HPDE6-E6E7 (cell line): ENCODE data around the gene CAMTA1.
"Not testable (repeated sequence)": the region's sequence is repeated elsewhere in the genome, so short reads cannot be mapped to it uniquely, and the experiment has no call there.

Experiments used
- DNase-seq: peaks from one replicate; pipeline ENCODE4 v3.0.0; 2011; ENCODE audit warnings: missing footprints; ENCODE audit errors: extremely low spot score

The CAMTA1 gene

GRCh38 chr1:7302873-7303272, 517.6 kb downstream of the CAMTA1 start:
- DNase-seq = no peak

DNA sequence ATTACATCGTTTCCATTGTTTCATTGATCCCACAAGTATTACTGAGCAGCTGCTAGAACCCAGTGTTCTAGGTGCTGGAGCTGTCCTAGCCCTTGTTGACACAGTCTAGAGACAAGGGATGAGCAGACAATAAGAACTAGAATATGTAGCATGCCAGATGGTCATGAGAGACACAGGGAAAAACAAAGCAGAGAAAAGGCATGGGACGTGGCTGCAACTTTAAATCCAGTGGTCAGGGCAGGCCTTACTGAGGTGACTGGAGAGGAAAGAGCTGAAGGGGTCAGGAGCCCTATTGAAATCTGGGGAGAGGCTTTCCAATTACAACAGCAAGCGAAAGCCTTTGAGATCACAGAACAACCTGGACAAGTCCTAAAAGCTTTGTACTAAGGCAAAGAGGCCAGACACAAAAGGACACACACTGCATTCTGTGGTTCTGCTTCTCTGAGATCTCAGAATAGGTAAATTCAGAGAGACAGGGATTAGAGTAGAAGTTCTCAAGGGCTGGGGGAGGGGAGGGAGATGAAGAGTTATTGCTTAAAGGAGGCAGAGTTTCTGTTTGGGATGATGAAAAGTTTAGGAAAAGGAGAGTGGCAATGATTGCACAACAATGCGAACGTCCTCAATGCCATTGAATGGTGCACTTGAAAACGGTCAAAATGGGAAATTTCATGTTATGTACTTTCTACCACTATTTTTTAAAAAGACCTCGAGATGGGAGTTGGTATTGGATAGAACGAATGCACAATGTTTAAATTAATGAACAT, 518.5 kb downstream of the CAMTA1 start:
- DNase-seq = no peak

DNA sequence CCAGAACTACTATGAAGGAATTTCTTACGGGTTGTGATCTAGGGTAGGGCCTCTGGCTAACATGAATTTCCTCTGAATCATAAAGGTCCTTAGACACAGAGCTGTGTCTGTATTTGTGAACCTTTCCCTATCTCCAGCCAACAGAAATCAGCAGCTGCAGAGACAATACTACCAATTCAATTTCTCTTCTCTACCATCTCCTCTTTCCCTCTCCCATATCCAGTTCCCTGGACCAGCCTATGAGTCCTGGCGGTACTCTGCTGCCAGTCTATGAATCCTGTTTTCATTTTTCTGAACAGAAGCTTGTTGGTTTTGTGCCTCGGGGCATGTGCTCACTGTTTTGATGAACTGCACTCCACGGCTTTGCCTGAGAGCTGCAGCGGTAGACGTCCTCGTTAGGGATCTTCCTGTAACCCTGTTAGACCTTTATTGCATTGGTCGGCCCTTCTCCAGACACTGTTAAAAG, 527.9 kb downstream of the CAMTA1 start:
- no peak for DNase-seq

DNA sequence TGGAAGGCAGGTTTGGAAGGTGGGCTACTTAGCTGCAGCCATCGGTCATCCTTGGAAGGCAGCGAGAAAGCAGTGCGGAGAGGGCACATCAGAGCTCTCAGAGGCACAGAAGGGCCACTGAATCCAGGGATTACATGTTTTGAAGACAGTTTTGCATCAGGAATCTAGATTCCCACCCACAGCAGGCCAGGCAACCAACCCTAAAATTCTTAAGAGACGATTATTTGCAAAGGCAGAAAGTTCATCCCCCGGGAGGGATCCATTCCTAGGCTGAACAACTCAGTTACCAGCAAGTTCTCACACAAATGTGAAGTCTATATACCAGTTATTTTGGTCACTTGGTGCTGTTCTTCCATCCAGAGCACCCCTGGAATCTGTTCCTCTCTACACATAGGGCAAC, 528.6 kb downstream of the CAMTA1 start:
- no peak for DNase-seq

DNA sequence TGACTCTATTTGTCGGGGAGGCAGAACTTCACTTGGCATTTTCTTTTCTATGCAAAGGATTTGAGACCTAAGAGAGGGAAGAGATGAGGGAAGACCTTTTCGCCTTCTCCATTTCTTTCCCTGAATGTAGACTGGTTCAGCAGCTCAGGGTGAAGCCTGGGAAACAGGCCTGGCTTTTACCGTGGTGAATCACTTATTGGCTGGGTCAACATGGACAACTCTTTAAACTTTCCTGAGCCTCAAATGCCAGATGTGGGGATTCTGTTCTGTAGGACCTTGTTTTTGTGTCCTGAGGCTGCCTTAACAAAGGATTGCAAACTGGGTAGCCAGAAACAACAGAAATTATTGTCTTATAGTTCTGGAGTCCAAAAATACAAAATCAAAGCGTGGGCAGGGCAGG, 530.1 kb downstream of the CAMTA1 start:
- DNase-seq = no peak

DNA sequence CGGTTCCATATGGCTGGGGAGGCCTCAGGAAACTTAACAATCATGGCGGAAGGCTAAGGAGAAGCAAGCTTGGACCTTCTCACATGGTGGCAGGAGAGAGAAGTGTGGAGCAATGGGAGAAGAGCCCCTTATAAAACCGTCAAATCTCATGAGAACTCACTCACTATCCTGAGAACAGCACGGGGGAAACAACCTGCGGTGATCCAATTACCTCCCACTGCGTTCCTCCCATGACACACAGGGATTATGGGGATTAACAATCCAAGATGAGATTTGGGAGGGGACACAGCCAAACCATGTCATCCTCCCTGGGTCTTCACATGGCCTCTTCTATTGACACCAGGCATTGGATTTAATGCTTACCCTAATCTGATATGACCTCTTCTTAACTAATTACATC, 530.7 kb downstream of the CAMTA1 start:
- DNase-seq = no peak

GRCh38 chr1:7317888-7318287, 532.6 kb downstream of the CAMTA1 start:
- no peak for DNase-seq

DNA sequence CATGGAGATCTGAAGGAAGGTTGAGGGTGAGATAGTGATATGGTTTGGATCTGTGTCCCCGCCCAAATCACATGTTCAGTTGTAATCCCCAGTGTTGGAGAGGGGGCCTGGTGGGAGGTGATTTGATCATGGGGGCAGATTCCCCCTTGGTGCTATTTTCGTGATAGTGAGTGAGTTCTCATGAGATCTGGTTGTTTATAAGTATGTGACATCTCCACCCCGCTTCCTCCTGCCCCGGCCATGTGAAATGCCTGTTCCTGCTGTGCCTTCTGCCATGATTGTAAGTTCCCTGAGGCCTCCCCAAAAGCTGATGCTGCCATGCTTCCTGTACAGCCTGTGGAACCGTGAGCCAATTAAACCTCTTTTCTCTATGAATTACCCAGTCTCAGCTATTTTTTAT, 533.9 kb downstream of the CAMTA1 start:
- DNase-seq = no peak

GRCh38 chr1:7320661-7321060, 535.4 kb downstream of the CAMTA1 start:
- DNase-seq = no peak

- DNase-seq = no peak
Observed at GRCh38 chr1:7322283-7322785, 537.1 kb downstream of the CAMTA1 start.

GRCh38 chr1:7322912-7323311, 537.7 kb downstream of the CAMTA1 start:
- DNase-seq = no peak

- DNase-seq = no peak
Observed at GRCh38 chr1:7325254-7325653, 540.0 kb downstream of the CAMTA1 start.

GRCh38 chr1:7326366-7326765, 541.1 kb downstream of the CAMTA1 start:
- DNase-seq = no peak

DNA sequence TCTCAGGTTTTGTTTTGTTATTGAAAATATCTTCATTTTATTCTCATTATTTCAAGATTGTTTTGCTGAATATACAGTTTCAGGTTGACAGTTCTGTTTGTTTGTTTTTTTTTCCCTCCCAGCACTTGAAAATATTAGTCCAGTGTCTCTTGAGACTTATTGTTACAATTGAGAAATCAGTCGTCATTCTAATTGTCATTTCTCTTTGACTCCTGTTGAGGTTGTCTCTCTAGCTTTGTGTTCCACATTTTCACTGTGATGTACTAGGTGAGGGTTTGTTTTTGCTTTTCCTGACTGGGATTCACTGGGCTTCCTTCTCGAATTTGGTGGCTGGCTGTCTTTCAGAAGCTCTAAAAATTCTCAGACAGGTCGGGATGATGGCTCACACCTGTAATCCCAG, 542.6 kb downstream of the CAMTA1 start:
- no peak for DNase-seq

- DNase-seq = no peak
Observed at GRCh38 chr1:7329868-7330615, 544.8 kb downstream of the CAMTA1 start.

GRCh38 chr1:7330726-7331125, 545.5 kb downstream of the CAMTA1 start:
- DNase-seq = not testable (repeated sequence)

DNA sequence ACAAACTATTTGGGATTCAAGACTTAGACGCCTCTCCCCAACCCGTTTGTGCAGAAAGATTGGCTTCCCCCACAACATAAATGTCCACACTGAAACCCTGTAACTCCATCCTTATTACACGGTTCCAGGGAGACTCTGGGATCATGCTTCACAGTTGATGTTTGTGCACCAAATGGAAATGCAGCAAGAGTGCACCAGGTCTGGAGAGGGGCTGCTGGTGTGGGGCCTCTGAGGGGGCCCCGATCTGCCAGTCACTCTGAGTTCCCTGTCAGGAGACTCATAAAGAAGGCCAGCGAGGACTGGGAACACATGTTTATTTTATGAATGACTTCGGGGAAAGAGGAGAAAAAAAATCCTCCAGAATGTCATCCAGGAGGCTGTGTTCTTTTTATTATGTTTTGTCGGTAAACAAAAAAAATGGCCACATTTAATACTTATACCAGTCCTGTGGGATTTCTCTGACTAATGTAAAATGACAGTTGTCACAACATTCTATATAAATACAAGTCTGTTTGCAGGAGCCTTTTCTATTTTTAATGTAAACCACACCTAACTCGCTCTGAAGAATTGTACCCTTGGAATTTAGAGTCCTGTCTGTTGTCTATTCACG, 546.8 kb downstream of the CAMTA1 start:
- DNase-seq = no peak

DNA sequence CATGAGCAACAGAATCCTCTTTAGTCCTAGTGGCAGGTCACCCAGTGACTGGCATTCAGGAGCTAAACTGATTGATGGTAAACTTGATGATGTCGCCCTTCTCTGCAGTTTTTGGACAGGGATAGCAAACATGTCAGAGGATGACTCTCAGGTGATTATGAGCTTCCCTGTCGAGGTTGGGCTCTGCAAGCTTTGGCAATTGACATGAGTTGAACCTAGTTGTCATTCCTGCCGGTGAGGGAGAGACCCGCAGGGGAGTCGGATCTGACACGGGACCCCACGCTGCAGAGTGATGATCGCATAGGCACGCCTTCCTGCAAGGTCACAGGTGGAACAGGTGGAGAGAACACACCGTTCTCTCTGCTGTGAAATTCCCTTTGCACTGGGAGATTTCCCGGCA, 547.8 kb downstream of the CAMTA1 start:
- no peak for DNase-seq

- DNase-seq = no peak
Observed at GRCh38 chr1:7333620-7334019, 548.4 kb downstream of the CAMTA1 start.

DNA sequence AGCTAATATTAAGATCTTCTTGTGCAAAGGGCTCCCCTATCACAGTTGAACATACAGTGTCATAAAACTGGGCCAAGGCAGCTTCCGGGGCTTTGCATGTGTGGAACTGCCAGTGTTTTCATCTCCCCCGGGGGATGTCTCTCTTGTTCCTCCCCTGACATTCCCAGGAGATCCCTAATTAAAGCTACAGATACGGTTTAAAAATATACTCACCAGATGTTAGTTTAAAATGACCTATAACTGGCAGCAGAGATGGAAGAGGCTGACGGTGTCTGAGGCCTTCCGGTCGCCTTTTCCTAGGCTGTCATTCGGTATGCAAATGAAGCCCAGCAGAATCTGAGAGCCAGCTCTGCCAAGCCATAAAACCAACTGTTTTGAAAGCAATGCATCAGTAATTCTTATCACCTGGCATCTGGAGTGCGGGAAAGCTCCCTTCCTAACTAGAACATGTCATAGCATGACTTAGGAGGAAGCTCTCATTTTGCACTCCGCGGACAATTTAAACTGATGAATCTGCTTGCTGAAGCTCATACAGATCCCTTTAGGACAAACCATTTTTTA, 549.3 kb downstream of the CAMTA1 start:
- DNase-seq = peak; percentile 84

DNA sequence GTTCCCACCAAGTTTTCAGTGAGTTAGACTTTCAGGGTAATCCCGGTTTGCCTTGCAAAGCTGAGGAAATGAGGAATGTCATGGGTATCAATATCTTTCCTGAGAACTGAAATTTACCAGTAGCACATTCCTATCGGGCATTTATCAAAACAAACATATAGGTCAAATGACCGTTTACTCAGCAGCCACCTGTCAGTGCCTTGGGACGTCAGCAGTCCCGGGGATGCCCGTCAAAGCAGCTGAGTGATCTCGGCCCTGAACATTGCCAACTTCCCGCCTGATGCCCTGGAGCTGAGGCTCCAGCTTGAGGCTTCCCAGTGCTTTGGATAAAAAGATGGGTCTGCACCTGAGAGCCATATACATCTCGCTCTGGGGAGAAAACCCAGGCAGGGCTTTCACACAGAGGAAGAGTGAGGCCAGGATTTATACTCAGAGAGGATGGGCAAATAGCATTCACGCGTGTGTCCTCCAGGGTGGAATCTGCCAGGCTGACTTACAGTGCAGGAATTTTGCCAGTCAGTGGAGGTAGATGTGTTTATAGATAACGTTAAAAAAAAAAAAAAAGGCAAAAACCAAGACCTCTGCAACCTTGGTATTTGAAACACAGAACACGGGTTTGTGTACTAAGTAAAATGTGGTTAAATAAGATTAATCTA, 550.1 kb downstream of the CAMTA1 start:
- DNase-seq = peak; percentile 11

DNA sequence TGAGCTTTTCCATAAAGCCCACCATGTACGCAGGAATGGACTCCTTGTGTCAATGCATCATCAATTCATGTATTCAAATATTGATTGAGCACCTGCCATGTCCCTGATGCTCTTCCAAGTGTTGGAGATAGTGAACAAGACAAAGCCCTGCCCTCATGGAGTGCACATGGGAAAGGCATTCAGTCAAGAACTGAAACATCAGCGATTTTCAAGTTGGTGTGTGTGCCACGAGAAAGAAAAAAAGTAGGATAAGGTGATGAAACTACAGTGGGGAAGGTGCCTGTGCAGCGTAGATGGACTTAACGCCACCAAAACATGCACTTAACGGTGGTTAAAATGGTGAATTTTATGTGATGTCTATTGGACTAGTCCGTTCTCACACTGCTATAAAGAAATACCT, 553.2 kb downstream of the CAMTA1 start:
- no peak for DNase-seq
